Neural progenitor cell (in vitro differentiated cells): ENCODE measurements around the gene B4GALNT2. TPM values are rescaled to one million over a fixed set of nuclear protein-coding genes. Genes with fewer than 3 reads are reported as not detected.

Experiments
- DNase-seq: peaks from one replicate; pipeline ENCODE4 v3.0.0-alpha.2; 2016; ENCODE audit warnings: low spot score
- H2AFZ ChIP-seq: fragments of 200-600 bp; sonication (generic); replicated peaks from 2 replicates; pipeline ENCODE4 v1.6.1; 2016; ENCODE audit warnings: antibody characterized with exemption
- H3F3A ChIP-seq: fragments of 200-600 bp; sonication (generic); 2 replicates; pipeline ENCODE4 v1.6.1; 2016; ENCODE audit warnings: antibody characterized with exemption, low read depth
- H3K27ac ChIP-seq: fragments of 200-600 bp; sonication (generic); 2 replicates; pipeline ENCODE4 v1.5.1; 2016; ENCODE audit warnings: mild to moderate bottlenecking
- H3K27me3 ChIP-seq: fragments of 200-600 bp; sonication (generic); 2 replicates; pipeline ENCODE4 v1.6.1; 2016; ENCODE audit warnings: mild to moderate bottlenecking, moderate library complexity
- H3K36me3 ChIP-seq: fragments of 200-600 bp; sonication (generic); 2 replicates; pipeline ENCODE4 v1.5.1; 2016
- H3K4me1 ChIP-seq: fragments of 200-600 bp; sonication (generic); 2 replicates; pipeline ENCODE4 v1.6.1; 2016; ENCODE audit warnings: mixed run types
- H3K4me2 ChIP-seq: fragments of 200-600 bp; sonication (generic); 2 replicates; pipeline ENCODE4 v1.6.1; 2016
- H3K4me3 ChIP-seq: fragments of 200-600 bp; sonication (generic); 2 replicates; pipeline ENCODE4 v1.5.1; 2016
- H3K79me2 ChIP-seq: fragments of 200-600 bp; sonication (generic); 2 replicates; pipeline ENCODE4 v1.6.1; 2016; ENCODE audit warnings: low read depth
- H3K9ac ChIP-seq: fragments of 200-600 bp; sonication (generic); 2 replicates; pipeline ENCODE4 v1.6.1; 2016
- H3K9me3 ChIP-seq: fragments of 200-600 bp; sonication (generic); 2 replicates; pipeline ENCODE4 v1.5.1; 2016; ENCODE audit warnings: low read depth
- H4K20me1 ChIP-seq: fragments of 200-600 bp; sonication (generic); 2 replicates; pipeline ENCODE4 v1.6.1; 2016; ENCODE audit warnings: low read depth
- H3K27ac Mint-ChIP-seq: 3 replicates; pipeline ENCODE4 v1.8.0; 2021; ENCODE audit warnings: mixed read lengths
- H3K27me3 Mint-ChIP-seq: 2 replicates; pipeline ENCODE4 v1.8.0; 2022; ENCODE audit warnings: low read depth, mild to moderate bottlenecking, inconsistent platforms, moderate library complexity, mixed read lengths; ENCODE audit not compliant: insufficient read depth
- H3K36me3 Mint-ChIP-seq: 3 replicates; pipeline ENCODE4 v1.8.0; 2021; ENCODE audit warnings: mixed read lengths
- H3K4me1 Mint-ChIP-seq: 3 replicates; pipeline ENCODE4 v1.8.0; 2021; ENCODE audit warnings: mixed read lengths
- H3K4me3 Mint-ChIP-seq: 3 replicates; pipeline ENCODE4 v1.8.0; 2021; ENCODE audit warnings: mild to moderate bottlenecking, moderate library complexity, mixed read lengths
- H3K9me3 Mint-ChIP-seq: 3 replicates; pipeline ENCODE4 v1.8.0; 2020; ENCODE audit warnings: mixed read lengths
- CTCF ChIP-seq: fragments of 200-600 bp; sonication (generic); IDR thresholded peaks from 2 replicates; pipeline ENCODE4 v1.5.1; 2017; ENCODE audit warnings: antibody characterized with exemption, mild to moderate bottlenecking
- EZH2 ChIP-seq: fragments of 200-600 bp; sonication (generic); IDR thresholded peaks from 2 replicates; pipeline ENCODE4 v1.6.1; 2017; ENCODE audit warnings: antibody characterized with exemption, mild to moderate bottlenecking, moderate library complexity
- EZH2phosphoT487 ChIP-seq: fragments of 200-600 bp; sonication (generic); IDR thresholded peaks from 2 replicates; pipeline ENCODE4 v1.6.1; 2017; ENCODE audit warnings: antibody characterized with exemption
- total RNA-seq: library from RNA; depleted of rRNA; stranded (reverse); fragments of >200 nt; gene quantifications from 2 replicates; pipeline ENCODE4 v1.2.3, GENCODE V29; 2015; ENCODE audit warnings: low replicate concordance

Gene B4GALNT2
- total RNA-seq, 1 donor from 2014 or later, result not detected

- TF ChIP-seq CTCF (peak; percentile 30), EZH2 (no peak)
- no peaks in the 10 kb centered on the region for H3F3A ChIP-seq
- peaks cover 7% of the 10 kb centered on the region for H3K4me1 Mint-ChIP-seq
- no peaks in the 10 kb centered on the region for H3K36me3 ChIP-seq
- H3K27ac ChIP-seq, result no peak overlapping the region
- H4K20me1 ChIP-seq, result peaks cover 3% of the 10 kb centered on the region
- no peak overlapping the region for H3K4me3 ChIP-seq
- peaks cover 30% of the 10 kb centered on the region for H3K27me3 ChIP-seq
- DNase-seq, result no peak
- H3K27me3 Mint-ChIP-seq, result peaks cover 24% of the 10 kb centered on the region
- H3K36me3 Mint-ChIP-seq, result no peaks in the 10 kb centered on the region
- no peaks in the 10 kb centered on the region for H3K9me3 ChIP-seq
- no peak overlapping the region for H3K4me3 Mint-ChIP-seq
- no peak overlapping the region for H3K27ac Mint-ChIP-seq
- H3K9me3 Mint-ChIP-seq, result no peaks in the 10 kb centered on the region
- H3K9ac ChIP-seq, result no peak overlapping the region
- no peak overlapping the region for H2AFZ ChIP-seq
- H3K4me2 ChIP-seq, result no peak overlapping the region
- H3K4me1 ChIP-seq, result peaks cover 1% of the 10 kb centered on the region
- H3K79me2 ChIP-seq, result no peaks in the 10 kb centered on the region
Measured at GRCh38 chr17:49218941-49219913, 86.7 kb downstream of the B4GALNT2 start.

GRCh38 chr17:49219987-49220386 lies 87.4 kb downstream of the B4GALNT2 start:
- no peak overlapping the region for H3K27ac Mint-ChIP-seq
- peaks cover 5% of the 10 kb centered on the region for H4K20me1 ChIP-seq
- H3K4me3 Mint-ChIP-seq, result no peak overlapping the region
- TF ChIP-seq EZH2phosphoT487, result no peak
- no peak for TF ChIP-seq CTCF
- TF ChIP-seq EZH2, result no peak
- no peaks in the 10 kb centered on the region for H3K9me3 Mint-ChIP-seq
- no peaks in the 10 kb centered on the region for H3F3A ChIP-seq
- peaks cover 28% of the 10 kb centered on the region for H3K27me3 Mint-ChIP-seq
- no peaks in the 10 kb centered on the region for H3K36me3 ChIP-seq
- H2AFZ ChIP-seq, result no peak overlapping the region
- H3K9me3 ChIP-seq, result no peaks in the 10 kb centered on the region
- no peak overlapping the region for H3K4me3 ChIP-seq
- no peak overlapping the region for H3K27ac ChIP-seq
- DNase-seq, result no peak
- H3K79me2 ChIP-seq, result no peaks in the 10 kb centered on the region
- H3K27me3 ChIP-seq, result peaks cover 38% of the 10 kb centered on the region
- H3K36me3 Mint-ChIP-seq, result no peaks in the 10 kb centered on the region
- no peak overlapping the region for H3K9ac ChIP-seq
- H3K4me1 Mint-ChIP-seq, result peaks cover 7% of the 10 kb centered on the region
- H3K4me2 ChIP-seq, result no peak overlapping the region
- H3K4me1 ChIP-seq, result peaks cover 7% of the 10 kb centered on the region

GRCh38 chr17:49223168-49223516 lies 90.6 kb downstream of the B4GALNT2 start:
- peaks cover 51% of the 10 kb centered on the region for H3K27me3 Mint-ChIP-seq
- Histone ChIP-seq H3K4me2 (peak overlapping the region; percentile 80), H3K36me3 (no peaks in the 10 kb centered on the region), H3K9me3 (no peaks in the 10 kb centered on the region), H3K4me1 (peaks cover 7% of the 10 kb centered on the region), H2AFZ (no peak overlapping the region), H3K27ac (no peak overlapping the region), H3K27me3 (peaks cover 69% of the 10 kb centered on the region), H3F3A (peaks cover 7% of the 10 kb centered on the region), H4K20me1 (peaks cover 9% of the 10 kb centered on the region), H3K4me3 (peak overlapping the region; percentile 39), H3K79me2 (no peaks in the 10 kb centered on the region), H3K9ac (no peak overlapping the region)
- no peaks in the 10 kb centered on the region for H3K9me3 Mint-ChIP-seq
- DNase-seq, result no peak
- no peak for TF ChIP-seq EZH2
- TF ChIP-seq CTCF, result no peak
- TF ChIP-seq EZH2phosphoT487, result no peak
- peak overlapping the region; percentile 80 for H3K4me3 Mint-ChIP-seq
- no peak overlapping the region for H3K27ac Mint-ChIP-seq
- no peaks in the 10 kb centered on the region for H3K36me3 Mint-ChIP-seq
- H3K4me1 Mint-ChIP-seq, result peaks cover 7% of the 10 kb centered on the region
